ENCODE results near the gene TRAPPC13.

TRAPPC13 gene

GRCh38 chr5:65693121-65693520 lies 68.3 kb downstream of the TRAPPC13 start:
- no peak for DNase-seq

- no peak for DNase-seq
Measured at GRCh38 chr5:65695162-65695755, 70.4 kb downstream of the TRAPPC13 start.

GRCh38 chr5:65695896-65696295 lies 71.1 kb downstream of the TRAPPC13 start:
- no peak for DNase-seq

GRCh38 chr5:65696892-65697291 lies 72.1 kb downstream of the TRAPPC13 start:
- DNase-seq: no peak

- no peak for DNase-seq
Measured at GRCh38 chr5:65699338-65699737, 74.5 kb downstream of the TRAPPC13 start.

- DNase-seq: no peak
Measured at GRCh38 chr5:65702036-65702435, 77.2 kb downstream of the TRAPPC13 start.

- no peak for DNase-seq
Measured at GRCh38 chr5:65704621-65705239, 79.9 kb downstream of the TRAPPC13 start.

- DNase-seq: no peak
Measured at GRCh38 chr5:65707663-65708062, 82.8 kb downstream of the TRAPPC13 start.

GRCh38 chr5:65708145-65708544 lies 83.3 kb downstream of the TRAPPC13 start:
- DNase-seq: no peak

Data from activated CD4-positive, alpha-beta T cell treated with anti-CD3 and anti-CD28 coated beads, Interleukin-2, amount 50 U/mL, for 1 hour (primary cell).